OCI-LY3 (cell line): ENCODE data around the gene ANO8.

ENCODE experiments used
- H2AFZ ChIP-seq: fragments of 200-600, 300-600 bp; shearing (Covaris generic); 2 replicates; pipeline ENCODE4 v1.6.0; 2014; ENCODE audit warnings: antibody characterized with exemption, low read depth, low read length
- H3K27ac ChIP-seq: fragments of 200-600, 300-600 bp; sonication (generic); 2 replicates; pipeline ENCODE4 v1.5.1; 2014; ENCODE audit warnings: mild to moderate bottlenecking, low read length, moderate library complexity, mixed read lengths
- H3K27me3 ChIP-seq: fragments of 200-600, 300-600 bp; sonication (generic); 2 replicates; pipeline ENCODE4 v1.6.1; 2014; ENCODE audit warnings: low read depth, low read length, mixed read lengths
- H3K36me3 ChIP-seq: fragments of 200-600, 300-600 bp; sonication (generic); replicated peaks from 2 replicates; pipeline ENCODE3; 2014; ENCODE audit warnings: low read depth, low read length, mixed read lengths
- H3K4me1 ChIP-seq: fragments of 300-600, 200-600 bp; sonication (generic); 2 replicates; pipeline ENCODE4 v1.6.1; 2014; ENCODE audit warnings: low read length, mixed read lengths
- H3K4me2 ChIP-seq: fragments of 200-600, 300-600 bp; sonication (generic); 2 replicates; pipeline ENCODE4 v1.6.1; 2014; ENCODE audit warnings: low read length, mixed read lengths
- H3K4me3 ChIP-seq: fragments of 300-600, 200-600 bp; sonication (generic); 2 replicates; pipeline ENCODE4 v1.5.1; 2014; ENCODE audit warnings: antibody characterized with exemption, mild to moderate bottlenecking, low read length, moderate library complexity
- H3K79me2 ChIP-seq: fragments of 300-600, 200-600 bp; shearing (Covaris generic); 2 replicates; pipeline ENCODE4 v1.6.1; 2014; ENCODE audit warnings: mild to moderate bottlenecking, low read length, mixed read lengths
- H3K9ac ChIP-seq: fragments of 300-600, 200-600 bp; shearing (Covaris generic); 2 replicates; pipeline ENCODE4 v1.6.0; 2014; ENCODE audit warnings: mild to moderate bottlenecking, low read length, moderate library complexity
- H3K9me3 ChIP-seq: fragments of 200-600, 300-600 bp; shearing (Covaris generic); 2 replicates; pipeline ENCODE4 v1.6.1; 2014; ENCODE audit warnings: low read length, mixed read lengths; ENCODE audit not compliant: insufficient read depth
- H4K20me1 ChIP-seq: fragments of 200-600, 300-600 bp; sonication (generic); 2 replicates; pipeline ENCODE4 v1.6.1; 2016; ENCODE audit warnings: low read length, mixed read lengths; ENCODE audit not compliant: insufficient read depth
- CTCF ChIP-seq: fragments of 200-600, 300-600 bp; sonication (generic); IDR thresholded peaks from 2 replicates; pipeline ENCODE4 v1.5.1; 2014; ENCODE audit warnings: antibody characterized with exemption, low read length, low read depth
- EZH2phosphoT487 ChIP-seq: fragments of 200-600 bp; shearing (Covaris generic); IDR thresholded peaks from 2 replicates; pipeline ENCODE4 v1.6.1; 2018; ENCODE audit warnings: antibody characterized with exemption, mixed run types, low read depth

Gene ANO8

GRCh38 chr19:17322854-17323253 lies 11.8 kb downstream of the ANO8 start:
- H3K4me1 ChIP-seq: no peaks in the 10 kb centered on the region
- no peak overlapping the region for H3K4me3 ChIP-seq
- H3K36me3 ChIP-seq: peaks cover 11% of the 10 kb centered on the region
- H3K79me2 ChIP-seq: no peaks in the 10 kb centered on the region
- H3K9me3 ChIP-seq: no peaks in the 10 kb centered on the region
- no peak overlapping the region for H3K4me2 ChIP-seq
- no peak overlapping the region for H3K9ac ChIP-seq
- H2AFZ ChIP-seq: no peak overlapping the region
- H4K20me1 ChIP-seq: no peaks in the 10 kb centered on the region
- H3K27ac ChIP-seq: no peak overlapping the region
- H3K27me3 ChIP-seq: no peaks in the 10 kb centered on the region
- TF ChIP-seq CTCF: no peak
- TF ChIP-seq EZH2phosphoT487: no peak

- no peak overlapping the region for H3K27ac ChIP-seq
- no peaks in the 10 kb centered on the region for H3K4me1 ChIP-seq
- no peaks in the 10 kb centered on the region for H4K20me1 ChIP-seq
- H3K27me3 ChIP-seq: no peaks in the 10 kb centered on the region
- no peak for TF ChIP-seq CTCF
- no peak for TF ChIP-seq EZH2phosphoT487
- no peak overlapping the region for H3K9ac ChIP-seq
- H2AFZ ChIP-seq: no peak overlapping the region
- no peak overlapping the region for H3K4me3 ChIP-seq
- H3K79me2 ChIP-seq: no peaks in the 10 kb centered on the region
- H3K9me3 ChIP-seq: no peaks in the 10 kb centered on the region
- H3K36me3 ChIP-seq: peaks cover 11% of the 10 kb centered on the region
- H3K4me2 ChIP-seq: no peak overlapping the region
Measured at GRCh38 chr19:17321655-17322489, 12.8 kb downstream of the ANO8 start.

GRCh38 chr19:17320435-17320834 lies 14.2 kb downstream of the ANO8 start:
- Histone ChIP-seq H3K4me1 (no peaks in the 10 kb centered on the region), H3K27me3 (no peaks in the 10 kb centered on the region), H3K27ac (no peak overlapping the region), H2AFZ (no peak overlapping the region), H3K4me2 (no peak overlapping the region), H4K20me1 (no peaks in the 10 kb centered on the region), H3K36me3 (peaks cover 19% of the 10 kb centered on the region), H3K79me2 (no peaks in the 10 kb centered on the region), H3K9ac (no peak overlapping the region), H3K9me3 (no peaks in the 10 kb centered on the region), H3K4me3 (no peak overlapping the region)
- no peak for TF ChIP-seq CTCF

GRCh38 chr19:17319473-17320238 lies 15.0 kb downstream of the ANO8 start:
- no peak for TF ChIP-seq CTCF
- no peak for TF ChIP-seq EZH2phosphoT487
- Histone ChIP-seq H4K20me1 (no peaks in the 10 kb centered on the region), H3K4me3 (no peak overlapping the region), H3K27me3 (no peaks in the 10 kb centered on the region), H3K4me1 (no peaks in the 10 kb centered on the region), H3K79me2 (no peaks in the 10 kb centered on the region), H3K9me3 (no peaks in the 10 kb centered on the region), H2AFZ (no peak overlapping the region), H3K9ac (no peak overlapping the region), H3K4me2 (no peak overlapping the region), H3K27ac (no peak overlapping the region), H3K36me3 (peaks cover 20% of the 10 kb centered on the region)
